Coronary artery (tissue), 2 donors: Measurements from ENCODE around the gene PPP4C.

Source experiments
- DNase-seq: peaks from one replicate; pipeline ENCODE4 v3.0.0-alpha.2; 2017; ENCODE audit warnings: low spot score
- H3K27ac ChIP-seq, 2 donors: fragments of 200-600 bp; sonication (generic); one replicate each; pipeline ENCODE4 v1.5.1; 2016 to 2019
- H3K4me3 ChIP-seq: fragments of 200-600 bp; sonication (generic); 2 replicates; pipeline ENCODE4 v1.5.1; 2016; ENCODE audit warnings: mild to moderate bottlenecking, moderate library complexity
- TF ChIP-seq, protein P1 (sequence below): fragments of 200-600 bp; sonication (generic); IDR thresholded peaks from one replicate; pipeline ENCODE4 v1.5.1; 2019; ENCODE audit warnings: antibody characterized with exemption

Gene PPP4C

DNA sequence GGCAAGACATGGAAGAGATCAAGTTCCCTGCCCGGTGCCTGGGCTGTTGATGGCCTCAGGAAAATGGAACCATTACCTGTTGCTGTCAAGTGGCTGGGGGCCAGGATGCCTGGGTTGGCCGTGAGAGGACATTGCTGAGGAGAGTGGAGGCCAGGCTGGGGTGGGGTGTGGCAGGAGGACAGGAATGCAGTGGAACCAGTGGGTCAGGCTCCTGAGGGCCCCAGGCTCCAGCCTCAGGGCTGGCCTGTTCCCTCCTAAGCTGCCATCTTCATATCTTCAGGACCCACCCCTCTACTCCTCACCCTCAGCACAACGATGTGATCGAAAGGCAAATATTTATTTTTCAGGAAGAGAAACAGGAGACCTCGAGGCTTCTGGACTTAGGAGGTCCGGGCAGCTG, 28.7 kb downstream of the PPP4C start:
- Histone ChIP-seq H3K27ac (no peak overlapping the region), H3K4me3 (no peak overlapping the region)
- no peak for DNase-seq
- TF ChIP-seq, protein P1, sequence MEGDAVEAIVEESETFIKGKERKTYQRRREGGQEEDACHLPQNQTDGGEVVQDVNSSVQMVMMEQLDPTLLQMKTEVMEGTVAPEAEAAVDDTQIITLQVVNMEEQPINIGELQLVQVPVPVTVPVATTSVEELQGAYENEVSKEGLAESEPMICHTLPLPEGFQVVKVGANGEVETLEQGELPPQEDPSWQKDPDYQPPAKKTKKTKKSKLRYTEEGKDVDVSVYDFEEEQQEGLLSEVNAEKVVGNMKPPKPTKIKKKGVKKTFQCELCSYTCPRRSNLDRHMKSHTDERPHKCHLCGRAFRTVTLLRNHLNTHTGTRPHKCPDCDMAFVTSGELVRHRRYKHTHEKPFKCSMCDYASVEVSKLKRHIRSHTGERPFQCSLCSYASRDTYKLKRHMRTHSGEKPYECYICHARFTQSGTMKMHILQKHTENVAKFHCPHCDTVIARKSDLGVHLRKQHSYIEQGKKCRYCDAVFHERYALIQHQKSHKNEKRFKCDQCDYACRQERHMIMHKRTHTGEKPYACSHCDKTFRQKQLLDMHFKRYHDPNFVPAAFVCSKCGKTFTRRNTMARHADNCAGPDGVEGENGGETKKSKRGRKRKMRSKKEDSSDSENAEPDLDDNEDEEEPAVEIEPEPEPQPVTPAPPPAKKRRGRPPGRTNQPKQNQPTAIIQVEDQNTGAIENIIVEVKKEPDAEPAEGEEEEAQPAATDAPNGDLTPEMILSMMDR: no peak

DNA sequence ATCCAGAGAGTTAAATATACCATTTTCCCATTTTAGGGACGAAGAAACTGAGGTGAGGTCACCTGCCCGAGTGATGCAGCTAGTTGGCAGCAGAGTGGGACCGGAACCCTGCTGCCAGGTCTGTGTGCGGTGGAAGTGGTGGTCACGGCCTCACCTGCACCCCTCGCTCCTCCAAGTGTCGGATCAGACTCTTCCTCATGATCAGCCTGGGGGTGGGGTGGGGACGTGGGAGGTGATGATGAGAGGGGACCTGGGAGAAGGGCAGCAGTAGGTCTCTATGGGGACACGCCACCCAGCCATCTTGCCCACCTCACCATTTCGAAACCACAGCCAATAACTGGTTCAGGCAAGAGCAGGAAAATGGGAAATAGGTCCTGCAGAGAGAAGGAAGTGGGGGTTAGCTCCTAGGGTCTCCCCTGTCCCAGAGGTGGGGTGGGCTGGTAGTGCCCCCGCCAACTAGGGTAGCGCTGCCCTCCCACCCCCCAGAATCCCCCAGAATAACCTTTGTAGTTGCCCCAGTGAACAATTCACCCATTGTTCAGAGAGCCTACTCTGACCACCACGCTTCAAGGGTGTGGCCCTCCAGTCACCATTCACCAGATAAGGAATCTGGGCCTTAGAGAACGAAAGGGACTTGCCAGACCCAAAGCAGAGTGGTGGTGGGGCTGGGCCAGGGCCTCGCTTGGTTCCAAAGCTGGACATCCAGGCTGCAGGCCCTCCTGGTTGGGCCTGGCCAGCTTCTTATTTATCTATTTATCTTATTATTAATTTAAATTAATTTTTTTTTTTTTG, 32.5 kb downstream of the PPP4C start:
- H3K27ac ChIP-seq: no peak overlapping the region
- TF ChIP-seq, protein P1: no peak

DNA sequence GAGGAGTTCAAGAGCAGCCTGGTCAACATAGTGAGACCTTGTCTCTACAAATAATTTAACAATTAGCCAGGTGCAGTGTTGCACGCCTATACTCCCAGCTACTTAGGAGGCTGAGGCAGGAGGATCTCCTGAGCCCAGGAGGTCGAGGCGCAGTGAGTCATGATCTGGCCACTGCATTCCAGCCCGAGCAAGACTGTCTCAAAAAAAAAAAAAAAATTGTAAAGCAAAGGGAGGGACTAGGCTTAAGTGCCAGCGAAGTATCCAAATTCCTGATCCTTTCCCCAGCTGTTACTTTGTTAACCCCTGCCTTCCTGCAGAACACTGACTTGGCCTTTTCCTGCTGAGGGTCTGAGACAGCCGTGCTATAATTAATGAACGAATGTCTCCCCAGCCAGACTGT, 34.9 kb downstream of the PPP4C start:
- Histone ChIP-seq H3K27ac (no peak overlapping the region), H3K4me3 (no peak overlapping the region)
- DNase-seq: no peak
- TF ChIP-seq, protein P1: no peak

More for the DNA sequence above, 32.5 kb downstream of the PPP4C start:
- no peak for DNase-seq
- H3K4me3 ChIP-seq: no peak overlapping the region

DNA sequence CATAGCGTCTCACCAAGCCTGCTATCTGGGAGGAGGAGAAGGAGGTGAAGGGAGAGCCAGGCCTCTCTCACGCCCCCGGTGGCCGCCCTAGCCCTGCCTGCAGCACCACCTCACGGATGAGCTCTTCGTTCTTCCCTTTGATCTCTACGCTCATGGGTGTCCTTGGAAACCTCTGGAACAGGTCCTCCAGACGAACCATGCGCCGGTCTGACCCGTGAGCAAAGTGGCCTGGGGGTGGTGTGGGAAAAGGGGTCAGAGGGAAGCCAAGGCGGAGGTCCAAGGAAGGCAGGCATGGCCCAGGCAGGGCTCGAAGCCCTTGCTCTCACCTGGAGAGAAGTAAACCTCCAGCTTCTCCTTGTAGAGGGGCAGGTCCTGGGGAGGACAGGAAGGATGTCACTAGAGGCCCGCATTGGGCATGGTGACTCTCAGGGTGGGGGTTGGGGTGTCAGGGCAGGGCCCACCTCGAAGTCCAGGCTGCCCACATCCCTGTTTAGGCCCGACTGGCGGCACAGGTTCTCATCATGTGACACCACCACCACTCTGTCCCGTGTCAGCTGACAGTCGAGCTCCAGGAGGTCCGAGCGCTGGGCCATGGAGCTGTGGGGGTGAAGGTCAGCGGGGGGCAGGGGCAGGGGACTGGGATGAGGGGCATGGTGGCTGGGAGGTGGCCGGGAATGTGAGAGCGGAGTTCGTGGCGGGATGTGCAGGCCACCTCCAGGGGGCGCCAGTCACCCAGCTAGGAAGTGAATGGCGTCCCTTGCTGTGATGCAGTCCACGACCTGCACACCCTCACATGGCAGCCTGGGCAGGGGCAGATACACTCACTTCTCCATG, 36.6 kb downstream of the PPP4C start:
- Histone ChIP-seq H3K4me3 (no peak overlapping the region), H3K27ac (peak overlapping the region in 1 of 2 donors; percentile 13)
- DNase-seq: no peak
- TF ChIP-seq, protein P1: peak; percentile 41

DNA sequence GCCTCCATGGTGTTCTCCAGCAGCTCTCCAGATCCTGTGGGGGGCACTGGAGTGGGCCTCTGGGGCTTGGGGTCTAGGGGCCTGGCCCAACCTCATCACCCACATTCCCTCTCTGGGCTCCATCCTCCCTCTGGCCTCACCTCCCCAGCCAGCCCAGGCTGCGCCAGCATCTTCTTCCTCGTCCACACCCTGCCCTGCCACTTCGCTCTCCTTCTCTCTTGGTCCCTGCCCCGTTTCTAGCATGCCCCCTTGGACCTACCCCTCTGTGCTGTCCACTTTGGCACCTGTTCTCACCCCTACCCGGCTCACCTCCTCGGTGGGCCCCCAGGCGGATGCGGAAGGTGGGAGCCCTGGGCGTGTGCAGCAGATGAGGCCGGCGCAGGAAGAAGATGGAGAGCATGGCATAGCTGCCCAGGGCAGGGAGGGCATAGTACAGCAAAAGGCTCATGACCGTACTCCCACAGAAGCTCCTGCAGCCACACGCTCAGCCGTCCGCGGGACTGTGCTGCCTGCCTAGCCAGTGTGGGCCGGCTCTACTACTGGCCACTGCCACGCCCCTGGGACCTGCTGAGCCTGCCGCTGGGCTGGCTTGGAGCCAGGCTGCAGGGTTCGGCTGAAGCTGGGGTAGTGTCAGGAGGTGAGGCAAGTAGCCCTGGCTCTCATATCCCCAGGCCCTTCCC, 37.4 kb downstream of the PPP4C start, which contains the start of gene GDPD3:
GDPD3 (minus strand) TSS at position 507 of the 680 bp plus-strand sequence; CDS start at position 448, 59 bp downstream.
- DNase-seq: no peak
- Histone ChIP-seq H3K4me3 (no peak within 1 kb of the TSS), H3K27ac (peak within 1 kb of the TSS in 1 of 2 donors; percentile 55)
- TF ChIP-seq, protein P1: no peak

DNA sequence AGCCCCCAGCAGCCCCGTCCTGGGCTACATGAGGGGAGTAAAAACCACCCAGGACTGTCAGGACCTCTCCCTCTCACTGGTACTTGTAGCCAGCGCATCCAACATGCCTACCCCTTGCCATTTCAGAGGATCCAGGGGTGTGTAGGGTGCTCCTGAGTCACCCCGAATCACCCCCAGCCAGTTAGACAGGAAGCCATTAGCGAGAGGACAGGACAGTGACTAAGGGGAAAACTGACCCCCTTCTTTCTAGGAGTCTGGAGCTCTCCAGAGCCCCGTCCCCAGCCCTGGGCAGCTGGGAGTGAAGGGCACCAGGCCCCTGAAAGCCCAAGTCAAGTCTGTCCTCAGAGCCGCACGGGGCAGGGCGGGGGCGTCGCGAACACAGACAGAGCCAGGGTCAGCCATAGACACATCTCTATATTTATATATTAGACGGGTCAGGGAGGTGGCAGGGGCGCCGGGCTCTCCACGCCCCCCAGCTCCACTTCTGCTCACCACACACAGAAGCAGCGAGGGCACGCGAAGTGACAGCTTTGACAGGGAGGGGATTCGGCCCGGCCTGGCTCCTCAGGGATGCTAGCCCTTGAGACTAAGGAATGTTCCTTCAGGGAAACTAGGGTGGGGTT, 38.0 kb downstream of the PPP4C start:
- peak overlapping the region in 1 of 2 donors; percentile 55 for H3K27ac ChIP-seq
- TF ChIP-seq, protein P1: no peak
- no peak for DNase-seq

More for the DNA sequence above, 38.0 kb downstream of the PPP4C start:
- H3K4me3 ChIP-seq: no peak overlapping the region
